HG02943 (cell line): ENCODE results near the gene ZBTB37.
"Not testable (repeated sequence)": the region's sequence is repeated elsewhere in the genome, so short reads cannot be mapped to it uniquely, and the experiment has no call there.

Experiments
- ATAC-seq: cut with Tn5 transposase; IDR thresholded peaks from one replicate; pipeline ENCODE4 v1.9.1; 2021; ENCODE audit warnings: mild to moderate bottlenecking, low read depth, moderate library complexity; ENCODE audit not compliant: unreplicated experiment

Gene ZBTB37

GRCh38 chr1:173864179-173864867 lies 3.9 kb upstream of the ZBTB37 start:
- ATAC-seq = no peak

- ATAC-seq = no peak
These were observed 2.6 kb upstream of the ZBTB37 start for GRCh38 chr1:173865468-173866164.

- ATAC-seq = no peak
These were observed 1.6 kb upstream of the ZBTB37 start for GRCh38 chr1:173866413-173867115.

GRCh38 chr1:173867141-173867752 lies 933 bp upstream of the ZBTB37 start:
- ATAC-seq = no peak

- ATAC-seq = peak; percentile 75
These were observed 371 bp upstream of the ZBTB37 start, which contains the start of gene GAS5 for GRCh38 chr1:173867753-173868265. GAS5 (minus strand) TSS chr1:173867989.

- ATAC-seq = no peak
These were observed 810 bp downstream of the ZBTB37 start for GRCh38 chr1:173869021-173869359.

- ATAC-seq = no peak
These were observed 2.3 kb downstream of the ZBTB37 start for GRCh38 chr1:173870252-173871075.

GRCh38 chr1:173871091-173871490 lies 2.9 kb downstream of the ZBTB37 start:
- no peak for ATAC-seq

GRCh38 chr1:173871500-173871899 lies 3.3 kb downstream of the ZBTB37 start:
- ATAC-seq = no peak

GRCh38 chr1:173876732-173877131 lies 8.6 kb downstream of the ZBTB37 start:
- no peak for ATAC-seq

DNA sequence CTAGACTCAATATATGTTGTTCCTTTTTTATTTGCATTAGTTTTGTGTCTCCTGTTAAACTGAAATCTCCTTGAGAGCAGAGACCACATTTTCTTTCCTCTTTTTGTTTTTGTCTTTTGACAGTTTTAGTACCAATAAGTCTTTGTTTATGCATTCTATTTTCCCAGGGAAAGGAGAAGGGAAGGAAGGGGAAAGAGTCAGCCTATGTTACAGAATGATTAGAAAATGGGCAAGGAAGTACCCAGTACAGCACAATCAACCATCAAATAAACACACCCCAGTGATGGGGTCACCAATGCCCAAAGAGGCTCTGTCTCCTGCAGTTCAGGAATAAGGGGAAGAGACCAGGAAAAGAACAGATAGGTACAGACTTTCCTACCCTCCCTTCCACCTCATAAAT lies 10.1 kb downstream of the ZBTB37 start:
- no peak for ATAC-seq

GRCh38 chr1:173881117-173881516 lies 12.9 kb downstream of the ZBTB37 start:
- not testable (repeated sequence) for ATAC-seq

GRCh38 chr1:173884701-173885100 lies 16.5 kb downstream of the ZBTB37 start:
- ATAC-seq = no peak

DNA sequence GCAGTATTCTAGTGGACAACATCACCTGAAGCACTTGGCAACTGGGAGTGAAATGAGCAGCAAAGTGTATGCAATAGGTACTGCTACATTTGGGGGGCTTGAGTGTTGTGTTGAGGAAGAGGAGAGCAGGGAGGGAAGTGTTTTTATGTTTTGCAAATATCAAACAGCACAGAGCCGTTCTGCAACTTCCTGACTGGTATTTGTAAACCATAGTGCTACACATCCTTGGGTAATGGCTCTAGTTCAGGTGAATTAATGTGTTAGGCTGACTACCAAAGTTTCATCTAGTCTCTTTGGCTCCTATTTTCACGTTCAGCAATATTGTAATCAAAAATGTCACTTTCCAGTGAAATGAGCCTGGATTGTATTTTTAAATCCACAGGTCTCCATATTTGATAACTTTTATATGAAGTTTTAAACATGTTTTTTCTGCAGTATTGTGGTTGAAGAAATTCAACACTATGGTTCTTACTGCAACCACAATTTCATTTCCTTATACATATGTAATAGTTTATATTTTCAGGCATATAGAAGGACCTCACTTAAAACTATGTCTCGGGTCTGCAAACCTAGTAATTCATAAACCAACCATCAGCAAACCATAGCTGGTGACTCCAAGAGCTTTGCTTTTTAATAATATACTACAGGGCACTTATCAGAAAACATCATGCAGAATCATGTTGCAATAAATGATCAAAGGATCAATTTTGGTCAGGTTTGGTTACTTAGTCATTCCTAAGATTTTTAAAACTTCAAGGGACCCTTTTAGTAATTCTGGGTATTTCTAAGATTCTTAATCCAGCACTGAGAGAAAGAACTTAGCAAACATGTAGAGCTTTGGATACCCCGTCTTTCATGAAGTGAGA lies 18.8 kb downstream of the ZBTB37 start:
- no peak for ATAC-seq

DNA sequence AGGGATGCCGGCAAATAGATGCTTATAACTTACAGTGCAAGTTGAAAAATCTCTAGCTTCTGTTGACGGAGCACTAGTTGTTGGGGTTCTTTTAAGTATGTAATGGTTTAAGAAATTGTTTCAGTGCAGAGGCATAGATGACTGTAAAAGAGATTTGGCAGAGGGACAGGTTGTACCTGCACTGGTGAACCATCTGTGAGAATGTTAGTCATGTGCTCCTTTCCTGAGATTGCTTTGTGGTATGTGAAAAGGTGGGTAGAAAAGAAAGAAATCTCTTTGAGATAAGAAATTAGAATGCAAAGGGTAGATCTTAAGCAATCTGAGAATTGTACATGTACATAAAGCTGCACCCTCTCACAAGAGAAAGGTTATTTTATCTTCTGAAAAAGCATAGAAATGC lies 19.4 kb downstream of the ZBTB37 start:
- ATAC-seq = no peak

GRCh38 chr1:173888749-173889148 lies 20.6 kb downstream of the ZBTB37 start:
- no peak for ATAC-seq

- ATAC-seq = no peak
These were observed 21.7 kb downstream of the ZBTB37 start for GRCh38 chr1:173889885-173890284.

DNA sequence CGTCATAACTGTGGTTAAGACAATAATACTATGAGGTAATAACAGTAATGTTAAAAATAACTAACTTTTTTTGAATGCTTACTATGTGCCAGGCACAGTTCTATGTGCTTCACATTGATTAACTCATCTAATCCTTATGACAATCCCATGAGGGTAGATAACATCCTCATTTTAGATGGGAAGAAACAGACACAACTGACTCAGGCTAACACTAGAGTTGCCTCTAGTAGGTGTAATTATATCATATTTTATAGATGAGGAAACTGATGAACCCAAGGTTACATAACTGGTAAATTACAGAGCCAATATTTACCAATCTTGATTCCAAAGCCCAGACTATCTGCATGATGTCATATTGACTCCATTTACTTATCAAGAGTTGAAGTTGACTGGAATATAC lies 25.4 kb downstream of the ZBTB37 start:
- ATAC-seq = no peak

GRCh38 chr1:173894189-173894588 lies 26.0 kb downstream of the ZBTB37 start:
- no peak for ATAC-seq
